Testis (tissue), 2 donors: Measurements from ENCODE around the gene ACCSL.

Source experiments
- POLR2A ChIP-seq: fragments of 450-650 bp; IDR thresholded peaks from one replicate; pipeline ENCODE4 v1.6.1; 2017; ENCODE audit warnings: antibody characterized with exemption, mild to moderate bottlenecking, moderate library complexity
- TF ChIP-seq, protein P1 (sequence below), 3 experiments: fragments of 450-650 bp in 2 of 3; fragments of 200-600 bp in 1 of 3; sonication (generic) in 1 of 3; IDR thresholded peaks; one replicate each; pipeline ENCODE4 v1.5.1; 2016 to 2019; ENCODE audit warnings: antibody characterized with exemption in 3 of 3, mild to moderate bottlenecking in 2 of 3, moderate library complexity in 1 of 3

GRCh38 chr11:44008698-44009097 lies 39.1 kb upstream of the ACCSL start:
- TF ChIP-seq, protein P1, sequence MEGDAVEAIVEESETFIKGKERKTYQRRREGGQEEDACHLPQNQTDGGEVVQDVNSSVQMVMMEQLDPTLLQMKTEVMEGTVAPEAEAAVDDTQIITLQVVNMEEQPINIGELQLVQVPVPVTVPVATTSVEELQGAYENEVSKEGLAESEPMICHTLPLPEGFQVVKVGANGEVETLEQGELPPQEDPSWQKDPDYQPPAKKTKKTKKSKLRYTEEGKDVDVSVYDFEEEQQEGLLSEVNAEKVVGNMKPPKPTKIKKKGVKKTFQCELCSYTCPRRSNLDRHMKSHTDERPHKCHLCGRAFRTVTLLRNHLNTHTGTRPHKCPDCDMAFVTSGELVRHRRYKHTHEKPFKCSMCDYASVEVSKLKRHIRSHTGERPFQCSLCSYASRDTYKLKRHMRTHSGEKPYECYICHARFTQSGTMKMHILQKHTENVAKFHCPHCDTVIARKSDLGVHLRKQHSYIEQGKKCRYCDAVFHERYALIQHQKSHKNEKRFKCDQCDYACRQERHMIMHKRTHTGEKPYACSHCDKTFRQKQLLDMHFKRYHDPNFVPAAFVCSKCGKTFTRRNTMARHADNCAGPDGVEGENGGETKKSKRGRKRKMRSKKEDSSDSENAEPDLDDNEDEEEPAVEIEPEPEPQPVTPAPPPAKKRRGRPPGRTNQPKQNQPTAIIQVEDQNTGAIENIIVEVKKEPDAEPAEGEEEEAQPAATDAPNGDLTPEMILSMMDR (IDR thresholded peaks at IDR 0.05): no peak
- TF ChIP-seq POLR2A: no peak
